DMS 273 (cell line): Measurements from ENCODE around the gene ALDH3B2.
"Not testable (repeated sequence)": the region's sequence is repeated elsewhere in the genome, so short reads cannot be mapped to it uniquely, and the experiment has no call there.

Experiments used
- DNase-seq: peaks from one replicate; lab custom pipeline; 2025; ENCODE audit not compliant: unreplicated experiment; lab: John Stamatoyannopoulos, UW

Gene ALDH3B2

GRCh38 chr11:67644472-67645418, 29.7 kb downstream of the ALDH3B2 start:
- DNase-seq: no peak

GRCh38 chr11:67644042-67644441, 30.4 kb downstream of the ALDH3B2 start:
- DNase-seq: peak; percentile 25

DNA sequence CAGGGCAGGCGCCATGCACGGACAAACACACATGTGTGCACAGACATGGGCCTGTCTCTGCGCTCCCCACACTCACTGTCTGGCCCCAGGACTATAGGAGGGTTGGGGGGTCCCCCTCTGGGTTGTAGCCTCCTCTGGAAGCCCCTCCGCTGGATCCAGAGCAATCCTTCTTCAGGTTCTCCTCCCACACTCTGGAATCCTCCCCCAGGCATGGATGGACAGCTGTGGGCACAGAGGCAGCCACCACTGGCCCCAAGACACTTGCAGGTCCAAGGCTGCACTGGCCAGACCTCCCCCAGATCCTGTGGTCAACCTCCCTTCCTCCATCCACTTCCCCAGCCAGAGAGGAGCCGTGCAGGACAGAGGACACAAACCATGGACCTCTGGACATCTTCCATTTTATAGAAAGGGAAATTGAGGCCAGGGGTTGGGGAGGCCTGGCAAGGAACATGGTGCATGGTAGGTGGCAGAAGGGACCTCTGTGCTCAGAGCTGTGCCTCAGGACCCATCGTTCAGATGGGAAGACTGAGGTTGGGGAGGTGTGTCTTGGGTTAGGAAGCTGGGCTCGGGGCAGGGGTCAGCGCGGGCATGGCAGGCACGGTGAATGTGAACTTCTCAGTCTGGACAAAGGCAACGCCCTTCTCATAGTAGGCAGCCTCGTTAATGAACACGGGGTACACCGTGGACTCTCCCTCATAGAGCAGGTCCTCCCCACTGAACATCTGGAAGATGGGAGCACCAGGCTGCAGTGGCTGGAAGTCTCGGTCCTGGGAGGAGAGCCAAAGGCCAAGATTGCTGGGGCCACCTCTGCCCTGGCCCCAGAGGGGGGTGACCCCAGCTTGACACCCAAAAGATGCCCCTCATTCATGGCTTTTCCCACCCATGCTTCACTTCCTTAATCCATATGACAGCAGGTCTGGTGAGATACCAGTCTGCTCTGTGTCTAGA, 32.0 kb downstream of the ALDH3B2 start:
- DNase-seq: no peak

DNA sequence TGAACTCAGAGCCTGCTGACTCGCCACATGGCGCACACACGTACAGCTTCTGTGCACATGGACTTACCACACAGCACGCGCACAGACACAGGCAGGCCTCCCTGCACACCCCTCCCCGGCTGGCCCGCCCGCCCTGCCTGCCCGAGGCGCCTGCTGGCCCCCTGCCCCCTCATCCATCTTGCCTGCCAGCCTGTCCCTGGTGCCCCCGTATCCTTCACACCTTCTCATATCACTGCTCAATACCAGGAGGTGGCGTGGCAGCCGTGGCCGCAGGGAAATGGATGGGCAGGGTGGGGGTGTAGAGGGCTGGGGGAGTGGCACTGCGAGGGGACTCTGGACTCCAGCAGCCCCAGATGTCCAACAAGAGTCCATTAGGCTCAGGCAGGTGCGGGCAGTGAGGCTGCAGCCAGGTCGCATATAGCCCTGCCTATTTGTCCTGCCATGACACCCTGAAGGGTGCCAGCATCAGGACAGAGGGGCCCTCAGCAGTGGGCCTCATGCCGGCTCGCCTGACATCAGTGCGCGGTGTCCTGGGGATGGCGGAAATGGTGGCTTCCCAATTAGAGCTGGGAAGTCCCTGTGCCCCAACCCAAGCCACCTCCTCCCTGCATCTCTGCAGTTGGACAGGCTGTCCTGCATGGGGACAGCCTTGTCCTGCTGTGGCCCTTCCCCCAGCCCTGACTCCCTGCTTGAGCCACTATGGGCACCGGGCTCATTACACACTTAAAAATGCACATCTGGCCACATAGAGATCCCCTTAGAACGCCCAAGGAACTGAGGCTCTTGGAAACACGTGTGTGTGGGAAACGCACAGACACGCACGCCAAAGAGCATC, 32.9 kb downstream of the ALDH3B2 start:
- DNase-seq: no peak

DNA sequence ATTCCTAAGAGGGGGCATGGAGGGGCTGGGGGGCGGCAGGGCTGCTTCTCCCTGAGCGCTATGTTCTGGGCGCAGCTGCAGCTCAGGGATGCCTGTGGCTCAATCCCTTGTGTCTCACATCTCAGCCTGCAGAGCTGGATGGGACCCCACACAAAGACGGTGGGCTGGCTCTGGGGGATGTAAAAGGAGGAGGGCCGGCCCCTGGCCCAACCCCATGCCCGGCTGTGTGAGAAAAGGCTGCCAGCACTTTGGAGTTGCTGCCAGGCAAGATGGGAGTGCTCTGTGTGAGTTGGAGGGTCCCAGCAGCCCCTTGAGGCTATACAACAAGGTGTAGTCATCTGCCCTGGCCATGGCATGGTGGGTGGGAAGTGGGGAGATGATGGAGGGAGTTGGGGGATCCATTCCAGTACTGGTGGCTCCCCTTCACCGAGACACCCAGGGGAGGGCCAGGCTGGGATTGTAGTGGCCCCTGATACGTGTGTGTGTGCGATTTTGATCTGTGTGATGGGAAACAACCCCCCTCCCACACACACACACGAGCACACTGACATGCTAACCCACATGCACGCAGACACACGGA, 33.6 kb downstream of the ALDH3B2 start:
- no peak for DNase-seq

- peak; percentile 68 for DNase-seq
These were observed 34.2 kb downstream of the ALDH3B2 start for GRCh38 chr11:67640021-67640757.

- no peak for DNase-seq
These were observed 35.0 kb downstream of the ALDH3B2 start, which contains the start of gene TBX10 for GRCh38 chr11:67639438-67639859. Gene TBX10, minus strand, starts transcription at chr11:67639763. Its CDS starts 291 bp downstream, at chr11:67639472.

DNA sequence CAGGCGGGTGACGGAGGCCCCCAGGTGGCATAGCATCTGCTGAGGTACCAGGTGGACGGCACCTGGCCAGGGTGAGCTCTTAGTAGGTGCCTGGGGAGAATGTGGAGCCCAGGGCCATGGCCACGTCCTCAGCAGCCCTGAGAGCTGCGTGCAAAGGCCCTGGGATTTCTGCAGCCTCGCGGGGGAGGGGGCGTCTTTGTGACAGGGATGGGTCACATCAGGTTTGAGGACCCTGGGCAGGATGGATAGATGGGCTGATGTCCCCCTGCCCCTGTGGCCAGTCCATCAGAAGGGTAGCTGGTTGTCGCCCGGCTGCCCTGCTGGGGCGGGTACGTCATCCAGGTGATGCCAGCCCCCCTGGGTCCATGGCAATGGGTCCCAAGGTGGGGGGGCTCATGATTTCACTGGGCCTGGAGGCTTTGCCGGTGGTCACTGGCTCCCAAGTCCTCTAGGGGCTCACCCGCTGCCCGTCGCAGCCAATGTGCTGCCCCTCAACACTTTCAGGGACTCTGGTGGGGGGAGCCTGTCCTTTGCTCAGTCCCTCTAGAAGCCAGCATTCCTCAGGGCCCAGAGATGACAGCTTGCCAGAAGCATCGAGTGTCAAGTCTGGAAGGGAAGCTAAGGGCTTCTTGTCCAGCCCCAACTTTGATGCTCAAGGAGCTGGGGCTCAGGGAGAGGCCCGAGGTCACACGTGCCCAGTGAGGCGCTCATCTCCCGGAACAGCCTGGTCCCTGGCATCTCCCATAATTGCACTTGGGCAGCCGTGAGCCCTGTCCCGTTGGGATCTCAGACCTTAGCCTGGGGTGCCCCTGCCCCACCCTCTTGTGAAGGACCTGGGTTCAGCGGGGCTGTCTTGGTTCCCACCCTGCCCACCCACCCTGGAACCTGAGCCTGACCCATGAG, 35.6 kb downstream of the ALDH3B2 start:
- no peak for DNase-seq

DNA sequence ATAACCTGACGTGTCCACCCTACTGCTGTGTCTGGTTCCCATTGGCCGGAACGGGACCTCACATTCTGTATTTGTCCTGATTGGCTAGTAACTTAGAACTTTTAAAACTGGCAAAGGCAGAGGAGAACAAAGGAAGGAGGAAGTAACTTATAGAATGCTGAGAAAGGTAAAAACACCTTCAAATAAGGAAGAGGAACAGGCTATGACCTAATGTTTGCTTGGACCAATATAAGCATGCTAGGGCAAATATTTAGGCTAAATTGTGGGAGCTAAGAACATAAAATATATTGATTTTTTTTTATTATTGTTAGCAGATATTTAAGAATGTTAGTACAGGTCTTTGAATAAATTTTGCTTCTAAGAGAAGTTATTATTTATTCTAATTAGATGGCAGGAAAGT, 37.0 kb downstream of the ALDH3B2 start:
- DNase-seq: not testable (repeated sequence)

DNA sequence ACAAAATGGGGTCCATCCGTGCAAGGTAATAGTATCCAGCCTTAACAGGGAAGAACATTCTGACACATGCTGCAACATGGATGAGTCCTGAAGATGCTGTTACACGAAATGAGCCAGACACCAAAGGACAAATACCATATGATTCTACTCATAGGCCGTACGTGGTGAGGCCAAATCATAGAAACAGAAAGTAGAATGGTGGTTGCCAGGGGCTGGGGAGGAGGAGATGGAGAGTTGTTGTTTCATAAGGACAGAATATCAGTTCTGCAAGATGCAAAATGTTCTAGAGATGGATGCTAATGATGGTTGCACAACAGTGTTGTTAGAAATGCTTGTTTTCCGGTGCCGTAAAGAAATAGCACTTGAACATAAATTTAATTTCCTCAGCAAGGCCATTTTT, 37.5 kb downstream of the ALDH3B2 start:
- no peak for DNase-seq

DNA sequence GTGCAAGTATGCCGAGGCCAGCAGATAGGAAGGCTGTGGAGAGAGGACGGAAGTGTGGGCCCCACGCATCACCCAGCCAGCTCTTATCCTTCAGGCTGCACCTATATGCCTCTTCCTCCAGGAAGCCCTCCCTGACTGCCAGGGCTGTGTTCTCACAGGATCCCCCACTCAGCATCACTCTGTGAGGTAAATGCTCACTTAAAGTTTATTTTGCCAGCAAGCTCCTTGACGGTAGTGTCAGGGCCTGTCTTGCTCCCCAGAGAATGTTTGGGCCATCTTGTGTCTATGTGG, 39.2 kb downstream of the ALDH3B2 start:
- DNase-seq: no peak

- DNase-seq: no peak
These were observed 39.8 kb downstream of the ALDH3B2 start for GRCh38 chr11:67634366-67635230.

GRCh38 chr11:67633758-67634365, 40.6 kb downstream of the ALDH3B2 start:
- no peak for DNase-seq

DNA sequence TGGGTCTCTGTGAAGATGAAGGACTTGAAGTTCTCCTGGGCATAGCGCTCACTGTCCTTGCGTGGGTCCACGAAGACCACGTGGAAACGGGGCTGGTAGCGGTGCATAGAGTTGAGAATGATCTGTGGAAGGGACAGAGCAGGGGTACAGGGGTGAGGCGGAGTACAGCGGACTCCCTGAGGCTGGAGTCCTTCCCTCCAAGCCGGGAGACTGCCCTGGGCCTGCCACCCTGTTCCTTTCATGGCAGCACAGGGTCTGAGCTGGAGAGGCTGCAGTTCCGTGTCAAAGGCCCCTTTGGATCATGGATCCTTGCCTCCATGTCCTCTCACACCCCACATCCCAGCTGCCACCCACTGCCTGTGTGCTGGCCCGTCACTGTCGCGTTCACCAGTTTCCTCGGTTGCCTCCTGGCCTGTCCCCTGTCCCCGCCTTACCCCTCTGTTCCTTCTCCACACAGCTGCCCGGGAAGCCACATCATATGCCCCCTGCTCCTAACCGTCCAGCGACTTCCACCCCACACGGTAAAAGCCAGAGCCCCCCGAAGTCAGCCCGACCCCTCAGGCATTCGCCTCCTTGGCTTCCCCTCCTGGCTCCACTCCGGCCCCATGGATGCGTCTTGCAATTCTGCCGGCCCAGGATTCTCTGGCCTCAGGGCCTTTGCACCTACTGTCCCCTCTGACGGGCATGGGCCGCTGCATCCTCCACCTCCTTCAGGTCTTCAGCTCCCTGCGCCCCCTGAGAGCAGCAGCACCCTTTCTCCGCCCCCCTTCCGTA, 41.3 kb downstream of the ALDH3B2 start:
- DNase-seq: no peak

DNA sequence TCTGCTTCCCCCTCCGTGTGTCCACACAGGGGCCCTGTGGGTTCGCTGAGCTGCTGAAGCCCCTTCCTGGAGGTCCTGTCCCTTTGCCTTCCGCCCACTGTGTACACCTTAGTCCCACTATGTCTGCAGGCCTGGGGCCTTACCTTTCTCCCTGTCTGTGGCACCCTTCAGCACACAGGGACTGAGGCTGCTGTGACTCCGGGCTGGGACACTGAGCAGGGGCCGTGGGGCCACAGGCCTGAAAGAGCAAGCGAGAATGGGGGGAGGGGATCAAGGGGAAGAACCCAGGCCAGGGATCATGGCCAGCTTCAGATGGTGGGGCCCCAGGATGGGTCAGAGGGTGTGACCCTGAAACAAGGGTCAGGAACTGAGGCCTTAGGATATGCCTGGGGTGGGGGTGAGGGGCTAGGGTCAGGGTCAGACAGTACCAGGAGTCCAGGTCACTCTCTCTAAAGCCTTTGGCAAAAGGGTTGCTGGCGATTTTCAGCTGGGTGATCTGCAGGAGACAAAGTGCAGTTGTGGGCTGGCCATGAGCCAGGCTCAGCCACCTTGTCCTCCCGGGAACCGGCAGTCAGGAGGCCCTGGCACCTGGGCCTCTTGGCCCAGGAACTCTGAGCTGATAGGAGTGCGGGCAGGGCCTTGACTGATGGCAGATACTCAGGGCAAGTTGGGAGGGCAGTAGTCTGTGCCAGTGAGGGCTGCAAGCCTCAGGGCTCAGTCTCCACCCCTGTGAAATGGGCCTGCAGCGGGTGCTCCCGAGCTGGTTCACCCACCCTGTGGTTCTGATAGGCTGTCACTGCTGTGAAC, 42.0 kb downstream of the ALDH3B2 start:
- DNase-seq: no peak

- DNase-seq: no peak
These were observed 42.6 kb downstream of the ALDH3B2 start for GRCh38 chr11:67631853-67632174.
